ENCODE results near the gene TSPAN6.

Gene TSPAN6

GRCh38 chrX:100591256-100592051, 45.2 kb downstream of the TSPAN6 start:
- no peaks in the 10 kb centered on the region for H3K27me3 ChIP-seq (ENCODE audit: control insufficient read depth, insufficient read depth, low read length, poor library complexity, severe bottlenecking)
- WGBS, 2 experiments, result 90 to 94% methylated on average over 4 to 5 of the region's 5 CpGs
- no peak overlapping the region for H3K4me3 ChIP-seq (ENCODE audit: insufficient read depth, low read depth, low read length)
- no peaks in the 10 kb centered on the region for H3K4me1 ChIP-seq (ENCODE audit: control insufficient read depth, insufficient read depth, low read length)
- H3K9me3 ChIP-seq (ENCODE audit: control insufficient read depth, low read length), result no peaks in the 10 kb centered on the region
- no peaks in the 10 kb centered on the region for H3K36me3 ChIP-seq (ENCODE audit: control insufficient read depth, insufficient read depth, low read length)
- H3K27ac ChIP-seq (ENCODE audit: insufficient read depth, low read depth, low read length, poor library complexity, severe bottlenecking), result no peak overlapping the region

- WGBS, 2 experiments, result 86 to 91% methylated on average over 1 to 2 of the region's 2 CpGs
- Histone ChIP-seq H3K4me3 (ENCODE audit: insufficient read depth, low read depth, low read length) (no peak overlapping the region), H3K27me3 (ENCODE audit: control insufficient read depth, insufficient read depth, low read length, poor library complexity, severe bottlenecking) (no peaks in the 10 kb centered on the region)
Measured at GRCh38 chrX:100587861-100588260, 48.7 kb downstream of the TSPAN6 start.

DNA sequence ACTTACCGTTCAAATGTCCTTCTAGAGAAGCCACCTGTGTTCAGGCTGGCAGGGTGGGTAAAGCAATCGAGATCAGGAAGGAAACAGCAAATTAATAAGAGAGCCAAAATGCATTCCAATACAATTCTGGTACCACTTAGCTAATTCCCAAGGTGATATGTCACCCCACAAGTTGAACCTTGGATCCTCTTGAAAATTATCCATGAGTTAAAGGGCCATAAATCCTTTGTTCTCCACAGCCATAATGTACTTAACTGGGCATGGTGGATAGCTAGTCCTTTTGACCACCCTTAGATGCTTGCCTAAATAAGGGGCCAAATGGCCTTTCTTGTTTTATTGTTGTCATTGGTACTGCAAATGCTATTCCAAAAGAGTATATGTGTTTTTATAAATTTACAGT, 49.9 kb downstream of the TSPAN6 start:
- Histone ChIP-seq H3K4me1 (ENCODE audit: control insufficient read depth, insufficient read depth, low read length) (no peaks in the 10 kb centered on the region), H3K9me3 (ENCODE audit: control insufficient read depth, low read length) (no peaks in the 10 kb centered on the region), H3K27me3 (ENCODE audit: control insufficient read depth, insufficient read depth, low read length, poor library complexity, severe bottlenecking) (no peaks in the 10 kb centered on the region), H3K4me3 (ENCODE audit: insufficient read depth, low read depth, low read length) (no peak overlapping the region), H3K36me3 (ENCODE audit: control insufficient read depth, insufficient read depth, low read length) (no peaks in the 10 kb centered on the region), H3K27ac (ENCODE audit: insufficient read depth, low read depth, low read length, poor library complexity, severe bottlenecking) (no peak overlapping the region)
- WGBS, 2 experiments, result 94 to 100% methylated on average over 1 to 2 of the region's 2 CpGs

More at GRCh38 chrX:100587861-100588260, 48.7 kb downstream of the TSPAN6 start:
- Histone ChIP-seq H3K4me1 (ENCODE audit: control insufficient read depth, insufficient read depth, low read length) (no peaks in the 10 kb centered on the region), H3K27ac (ENCODE audit: insufficient read depth, low read depth, low read length, poor library complexity, severe bottlenecking) (no peak overlapping the region), H3K36me3 (ENCODE audit: control insufficient read depth, insufficient read depth, low read length) (no peaks in the 10 kb centered on the region), H3K9me3 (ENCODE audit: control insufficient read depth, low read length) (no peaks in the 10 kb centered on the region)

- no peaks in the 10 kb centered on the region for H3K27me3 ChIP-seq (ENCODE audit: control insufficient read depth, insufficient read depth, low read length, poor library complexity, severe bottlenecking)
- WGBS, 2 experiments, result 84 to 100% methylated on average over 1 to 2 of the region's 2 CpGs
- no peak within 1 kb of the TSS for H3K4me3 ChIP-seq (ENCODE audit: insufficient read depth, low read depth, low read length)
Measured at GRCh38 chrX:100584611-100585010, 52.0 kb downstream of the TSPAN6 start, which contains the start of gene TNMD. TNMD (plus strand) TSS chrX:100584936; CDS start chrX:100585019, 83 bp downstream.

More at GRCh38 chrX:100584611-100585010, 52.0 kb downstream of the TSPAN6 start, which contains the start of gene TNMD:
- no peaks in the 10 kb centered on the region for H3K9me3 ChIP-seq (ENCODE audit: control insufficient read depth, low read length)
- H3K36me3 ChIP-seq (ENCODE audit: control insufficient read depth, insufficient read depth, low read length), result no peaks in the 10 kb centered on the region
- no peaks in the 10 kb centered on the region for H3K4me1 ChIP-seq (ENCODE audit: control insufficient read depth, insufficient read depth, low read length)
- H3K27ac ChIP-seq (ENCODE audit: insufficient read depth, low read depth, low read length, poor library complexity, severe bottlenecking), result no peak within 1 kb of the TSS
